Measurements from ENCODE around the gene NPHS1.

DNA sequence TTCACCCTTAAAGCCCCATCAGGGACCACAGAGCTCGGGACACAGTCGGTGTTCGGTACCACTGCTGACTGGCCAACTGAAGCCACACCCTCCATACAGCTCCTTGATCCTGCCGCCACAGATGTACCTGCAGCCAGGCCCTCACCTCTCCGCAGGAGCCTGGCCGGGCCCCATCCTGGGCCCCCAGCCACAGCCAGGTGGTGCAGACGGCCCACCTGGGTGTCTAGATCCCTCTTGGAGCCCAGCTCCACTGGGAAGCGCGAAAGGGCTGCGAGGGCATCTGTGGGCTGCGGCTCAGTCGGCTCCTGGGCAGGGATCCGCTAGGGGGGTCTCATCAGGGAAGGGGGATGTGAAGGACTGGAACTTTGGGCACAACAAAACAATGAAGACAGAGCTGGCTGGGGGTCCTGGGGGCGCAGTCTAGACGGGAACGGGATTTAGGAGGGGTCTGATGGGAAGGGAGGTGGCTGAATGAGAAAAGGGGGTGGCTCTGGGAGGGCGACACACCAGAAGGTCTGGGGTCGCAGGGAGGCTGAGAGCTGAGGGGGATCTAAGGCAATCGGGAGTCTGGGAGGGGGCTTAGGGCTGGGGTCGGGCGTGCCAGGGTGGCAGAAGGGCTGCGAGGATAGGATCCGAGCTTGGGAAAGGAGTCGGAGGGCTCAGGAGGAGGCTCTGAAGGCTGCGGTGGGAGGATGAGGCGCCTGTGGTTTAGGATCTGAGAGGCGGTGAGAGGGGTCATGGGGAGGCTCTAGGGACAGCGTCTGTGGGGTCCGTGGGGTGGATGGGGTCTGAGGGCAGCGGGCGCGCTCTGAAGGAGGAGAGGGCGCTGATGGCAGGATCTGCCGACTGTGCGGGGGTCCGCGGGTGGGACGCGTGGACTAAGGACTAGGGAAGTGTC, 55.4 kb downstream of the NPHS1 start:
- TF ChIP-seq, protein P1, sequence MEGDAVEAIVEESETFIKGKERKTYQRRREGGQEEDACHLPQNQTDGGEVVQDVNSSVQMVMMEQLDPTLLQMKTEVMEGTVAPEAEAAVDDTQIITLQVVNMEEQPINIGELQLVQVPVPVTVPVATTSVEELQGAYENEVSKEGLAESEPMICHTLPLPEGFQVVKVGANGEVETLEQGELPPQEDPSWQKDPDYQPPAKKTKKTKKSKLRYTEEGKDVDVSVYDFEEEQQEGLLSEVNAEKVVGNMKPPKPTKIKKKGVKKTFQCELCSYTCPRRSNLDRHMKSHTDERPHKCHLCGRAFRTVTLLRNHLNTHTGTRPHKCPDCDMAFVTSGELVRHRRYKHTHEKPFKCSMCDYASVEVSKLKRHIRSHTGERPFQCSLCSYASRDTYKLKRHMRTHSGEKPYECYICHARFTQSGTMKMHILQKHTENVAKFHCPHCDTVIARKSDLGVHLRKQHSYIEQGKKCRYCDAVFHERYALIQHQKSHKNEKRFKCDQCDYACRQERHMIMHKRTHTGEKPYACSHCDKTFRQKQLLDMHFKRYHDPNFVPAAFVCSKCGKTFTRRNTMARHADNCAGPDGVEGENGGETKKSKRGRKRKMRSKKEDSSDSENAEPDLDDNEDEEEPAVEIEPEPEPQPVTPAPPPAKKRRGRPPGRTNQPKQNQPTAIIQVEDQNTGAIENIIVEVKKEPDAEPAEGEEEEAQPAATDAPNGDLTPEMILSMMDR (conservative IDR thresholded peaks at IDR 0.05 in 1 of 2, IDR thresholded peaks at IDR 0.05 in 1 of 2; ENCODE audit: low read depth in 1 of 2, low read length in 2 of 2) = no peak
- peak; percentile 39 for TF ChIP-seq EZH2 (IDR thresholded peaks at IDR 0.05; ENCODE audit: low read length, missing control alignments)
